Activated CD4-positive, alpha-beta T cell treated with anti-CD3 and anti-CD28 coated beads, Interleukin-2, amount 50 U/mL, for 48 hours (primary cell): Measurements from ENCODE around the gene MED12L.
"Not testable (repeated sequence)": the region's sequence is repeated elsewhere in the genome, so short reads cannot be mapped to it uniquely, and the experiment has no call there.

Experiments used
- DNase-seq, 2 experiments: peaks; one replicate each; pipeline ENCODE4 v3.0.0-alpha.2; 2020

MED12L gene

DNA sequence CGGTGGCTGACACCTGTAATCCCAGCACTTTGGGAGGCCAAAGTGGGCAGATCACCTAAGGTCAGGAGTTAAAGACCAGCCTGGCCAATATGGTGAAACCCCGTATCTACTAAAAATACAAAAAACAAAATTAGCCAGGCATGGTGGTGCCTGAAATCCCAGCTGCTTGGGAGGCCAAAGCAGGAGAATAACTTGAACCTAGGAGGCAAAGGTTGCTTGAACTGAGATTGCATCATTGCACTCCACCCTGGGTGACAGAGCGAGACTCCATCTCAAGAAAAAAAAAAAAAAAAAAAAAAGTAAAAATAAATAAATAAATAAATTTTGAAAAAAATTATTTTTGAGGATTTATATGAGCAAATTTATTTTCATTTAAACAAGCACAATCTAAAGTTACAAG lies 306.7 kb downstream of the MED12L start:
- DNase-seq = not testable (repeated sequence)

DNA sequence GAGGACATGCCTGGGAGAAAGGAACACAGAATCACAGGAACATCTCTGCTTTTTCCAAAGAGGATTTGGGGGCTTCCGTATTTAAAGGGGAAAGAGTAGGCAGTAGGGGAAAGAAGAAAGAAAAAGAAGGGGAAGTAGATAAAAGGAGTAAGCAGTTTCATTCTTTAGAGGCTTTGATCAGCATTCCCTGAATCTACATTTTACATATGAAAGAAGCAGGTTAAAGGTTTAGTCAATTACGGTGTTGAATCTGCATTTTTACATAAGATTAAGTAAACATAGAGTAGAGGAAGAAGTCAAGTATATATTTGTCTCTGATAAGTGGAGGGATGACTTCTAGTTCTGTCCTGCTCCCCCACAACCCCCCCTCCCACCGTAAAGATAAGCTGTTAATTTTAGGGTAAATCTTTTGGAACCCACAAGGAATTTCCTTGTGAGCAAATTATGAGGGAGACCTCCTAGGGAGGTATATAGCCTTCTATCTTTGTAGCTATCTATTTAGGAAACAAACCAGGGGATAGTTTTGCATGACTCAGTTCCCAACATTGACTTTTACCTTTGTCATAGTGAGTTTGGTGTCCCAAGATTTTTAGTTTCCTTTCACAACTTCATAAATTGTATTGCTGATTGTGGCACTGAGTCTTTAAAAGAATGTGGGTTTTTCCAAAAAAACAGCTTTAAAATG lies 307.8 kb downstream of the MED12L start:
- no peak for DNase-seq

DNA sequence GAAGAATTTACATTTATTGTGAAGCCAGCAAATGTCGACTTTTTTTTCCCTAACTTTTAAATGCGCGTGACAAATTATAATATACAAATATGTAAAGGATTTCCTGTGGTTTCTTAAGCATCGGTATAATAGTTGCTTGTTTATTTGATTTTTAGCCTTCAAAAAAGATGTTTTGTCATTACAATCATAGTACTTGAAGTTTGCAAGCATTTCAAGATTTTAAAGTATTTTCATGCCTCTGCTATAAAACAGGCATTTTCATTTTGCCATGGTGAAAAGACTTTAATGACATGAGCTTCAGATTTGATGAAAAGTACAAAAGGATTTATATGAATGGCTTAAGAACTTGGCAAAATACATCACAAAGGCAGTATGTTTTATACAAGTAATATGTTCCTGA lies 308.5 kb downstream of the MED12L start:
- DNase-seq = no peak

DNA sequence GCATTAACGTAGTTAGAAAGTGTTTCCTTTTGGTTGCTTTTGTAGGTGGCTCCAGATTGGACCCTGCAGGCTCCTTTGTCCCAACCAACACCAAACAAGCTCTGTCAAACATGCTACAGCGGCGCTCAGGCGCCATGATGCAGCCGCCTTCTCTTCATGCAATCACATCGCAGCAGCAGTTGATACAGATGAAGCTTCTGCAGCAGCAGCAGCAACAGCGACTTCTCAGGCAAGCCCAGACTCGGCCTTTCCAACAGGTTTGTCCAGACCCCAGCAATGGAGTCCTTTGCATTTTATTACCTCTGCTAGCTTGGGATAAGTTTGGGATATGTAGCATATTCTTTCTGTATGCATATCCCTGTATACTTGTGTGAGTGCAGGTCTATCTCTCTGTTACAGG lies 309.1 kb downstream of the MED12L start:
- DNase-seq = no peak

DNA sequence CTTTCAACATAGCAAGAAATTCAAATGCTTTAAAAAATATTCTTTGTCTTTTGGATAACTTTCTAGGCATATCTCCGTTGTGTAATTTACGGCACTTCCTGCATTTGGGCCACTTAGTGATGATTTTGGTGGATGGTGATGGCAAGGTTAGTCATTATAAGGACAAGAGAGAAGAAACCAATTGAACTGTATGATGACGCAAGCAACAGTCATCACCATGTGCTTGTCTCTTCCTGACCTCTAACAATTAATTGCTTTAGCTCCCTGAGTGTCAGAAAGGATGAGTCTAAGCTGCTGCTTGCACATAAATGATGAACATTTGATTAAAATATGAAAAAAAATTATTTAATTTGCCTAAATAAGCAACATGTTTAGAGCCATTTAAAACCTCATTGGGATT lies 310.3 kb downstream of the MED12L start:
- DNase-seq = no peak

DNA sequence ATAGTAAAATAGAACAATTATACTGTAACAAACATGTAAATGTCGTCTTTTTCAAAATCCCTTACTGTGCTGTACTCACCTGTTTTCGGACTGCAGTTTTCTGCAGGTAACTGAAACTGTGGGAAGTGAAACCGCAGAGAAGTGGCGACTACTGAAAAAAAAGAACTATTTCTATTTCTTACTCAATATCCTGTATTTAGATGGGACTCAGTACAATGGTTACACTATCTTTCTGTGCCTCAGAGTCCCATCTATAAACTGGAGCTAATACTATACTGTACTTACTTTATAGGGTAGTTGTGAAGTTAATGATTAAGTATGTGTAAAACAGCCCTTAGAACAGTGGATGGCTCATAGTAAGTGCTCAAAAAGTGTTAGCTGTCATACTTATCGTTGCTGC lies 313.4 kb downstream of the MED12L start:
- no peak for DNase-seq

DNA sequence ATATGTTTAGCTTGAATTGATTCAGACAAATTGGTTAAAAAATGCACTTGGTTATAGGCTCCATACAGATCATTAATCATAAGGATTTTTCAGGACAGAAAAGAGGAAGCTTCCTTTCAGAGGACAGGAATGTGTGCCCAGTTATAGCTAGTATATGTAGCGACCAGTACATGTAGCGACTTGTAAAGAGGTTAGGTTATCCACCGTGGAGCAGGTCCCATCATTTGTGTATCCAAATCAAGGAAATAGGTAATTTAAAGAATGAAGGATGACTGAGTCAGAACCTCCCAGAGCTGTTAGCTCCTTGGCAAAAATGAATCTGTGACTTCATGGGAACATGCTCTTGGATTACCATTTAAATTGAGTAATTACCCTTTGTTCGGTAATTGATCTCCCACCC lies 314.9 kb downstream of the MED12L start:
- no peak for DNase-seq

DNA sequence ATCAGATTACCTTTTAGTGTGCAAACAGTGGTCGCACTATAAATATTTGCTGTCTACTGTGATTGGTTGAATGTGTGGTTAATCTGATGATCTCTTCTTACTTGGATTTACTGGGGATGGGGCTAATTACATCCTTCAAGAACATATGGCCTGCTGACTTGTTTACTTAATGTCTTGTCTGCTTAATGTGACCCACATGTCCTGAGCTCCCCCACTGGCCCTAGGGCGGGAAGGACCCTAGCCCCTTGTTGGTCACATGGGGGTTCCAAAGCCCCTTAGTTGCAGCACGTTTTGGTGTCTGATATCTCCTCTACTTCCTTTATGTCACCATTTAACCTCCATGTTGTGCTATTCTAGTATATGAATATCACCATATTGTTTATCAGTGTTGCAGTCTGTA lies 316.9 kb downstream of the MED12L start:
- DNase-seq = no peak

DNA sequence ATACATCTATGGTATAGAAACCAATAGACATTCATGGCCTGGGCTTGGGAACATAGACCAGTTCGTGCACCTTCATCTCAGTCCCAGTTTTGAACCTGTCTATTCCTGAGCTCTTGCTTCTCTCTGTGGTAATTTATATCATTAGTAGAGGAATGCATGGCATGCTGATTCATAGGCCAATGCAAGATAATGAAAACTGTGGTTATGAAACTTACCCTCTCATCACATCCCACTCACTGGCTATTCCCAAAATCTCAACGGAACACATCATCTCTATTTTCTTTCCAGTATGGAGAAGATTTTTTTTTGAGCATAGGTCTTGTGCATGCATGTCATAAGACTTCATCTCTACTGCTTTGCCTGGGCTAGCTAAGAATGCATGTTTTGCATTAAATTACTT lies 317.8 kb downstream of the MED12L start:
- DNase-seq = no peak

DNA sequence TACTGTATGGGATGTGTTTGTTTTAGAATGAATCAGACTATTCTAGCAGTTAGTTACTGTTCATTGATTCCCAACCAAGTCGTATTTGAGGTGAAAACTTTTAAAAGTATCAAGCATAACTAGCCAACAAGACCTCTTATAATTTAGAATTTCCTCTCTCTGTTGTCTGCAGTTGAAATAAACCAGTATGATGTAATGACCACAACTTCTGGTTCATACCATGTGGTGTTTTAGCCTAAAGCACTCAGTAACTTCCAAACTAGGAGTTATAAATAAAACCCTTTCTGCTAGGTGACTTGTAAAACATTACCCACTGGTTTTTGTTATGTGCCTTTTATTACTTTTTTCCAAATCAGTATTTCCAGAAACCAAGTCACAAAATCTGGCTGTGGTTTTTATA lies 318.9 kb downstream of the MED12L start:
- no peak for DNase-seq

DNA sequence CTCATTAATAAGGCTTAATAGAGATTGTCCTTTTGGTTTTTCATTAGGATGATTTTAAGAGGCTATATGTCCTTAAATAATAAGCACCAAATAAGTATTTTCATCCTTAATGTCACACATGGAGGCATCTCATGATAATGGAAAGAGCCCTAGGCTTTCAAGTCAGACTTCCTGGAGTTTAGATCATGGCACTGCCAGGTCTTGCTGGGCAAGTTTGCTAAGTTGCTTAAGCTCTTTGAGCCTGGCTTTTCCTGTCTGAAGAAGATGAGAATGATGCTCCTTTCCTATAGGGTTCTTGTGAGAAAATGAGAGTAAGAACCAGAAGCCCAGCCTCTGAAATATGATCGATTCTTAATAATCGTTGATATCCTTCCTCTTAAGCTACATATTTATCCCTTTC lies 322.5 kb downstream of the MED12L start:
- no peak for DNase-seq

DNA sequence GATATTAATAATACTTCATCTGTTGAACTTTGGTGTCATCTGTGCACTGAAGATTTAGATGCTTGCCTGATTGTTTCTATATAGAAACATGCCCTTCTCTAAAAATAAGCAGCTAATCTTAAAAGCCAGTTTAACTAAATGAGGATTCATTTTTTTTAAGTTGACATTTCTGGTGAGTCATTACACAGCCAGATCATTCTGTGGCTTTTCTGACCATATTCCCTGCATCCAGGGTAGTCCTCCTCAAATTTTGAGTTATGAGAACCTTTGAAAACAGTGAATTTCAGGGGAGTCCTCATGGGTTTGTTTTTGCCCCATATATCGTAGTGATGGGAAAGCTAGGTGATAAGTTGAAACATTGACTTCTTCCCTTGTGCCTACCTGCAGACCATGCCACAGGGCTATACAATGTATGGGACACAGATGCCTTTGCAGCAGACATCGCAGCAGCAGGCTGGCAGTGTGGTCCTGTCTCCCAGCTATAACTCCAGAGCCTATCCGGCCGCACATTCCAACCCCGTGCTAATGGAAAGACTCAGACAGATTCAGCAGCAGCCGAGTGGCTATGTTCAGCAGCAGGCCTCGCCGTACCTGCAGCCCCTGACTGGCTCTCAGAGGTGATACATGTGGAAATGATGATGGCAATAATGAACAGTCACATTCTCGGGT lies 325.6 kb downstream of the MED12L start:
- no peak for DNase-seq

DNA sequence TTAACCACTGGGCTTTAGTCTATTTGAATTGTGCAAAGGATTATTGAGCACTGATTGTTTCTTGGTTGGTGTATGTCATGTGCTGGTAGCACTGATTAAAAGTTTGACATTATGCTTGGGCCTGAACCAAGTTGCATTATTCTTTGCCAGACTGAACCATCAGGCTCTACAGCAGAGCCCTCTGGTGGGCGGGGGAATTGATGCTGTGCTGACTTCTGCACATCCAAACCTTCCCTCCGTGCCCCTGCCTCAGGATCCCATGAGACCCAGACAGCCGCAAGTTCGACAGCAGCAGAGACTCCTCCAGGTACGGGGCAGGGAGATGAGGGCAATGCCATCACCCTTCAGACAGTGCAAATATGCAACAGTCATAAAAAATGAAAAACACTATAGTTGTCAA lies 327.5 kb downstream of the MED12L start:
- no peak for DNase-seq

DNA sequence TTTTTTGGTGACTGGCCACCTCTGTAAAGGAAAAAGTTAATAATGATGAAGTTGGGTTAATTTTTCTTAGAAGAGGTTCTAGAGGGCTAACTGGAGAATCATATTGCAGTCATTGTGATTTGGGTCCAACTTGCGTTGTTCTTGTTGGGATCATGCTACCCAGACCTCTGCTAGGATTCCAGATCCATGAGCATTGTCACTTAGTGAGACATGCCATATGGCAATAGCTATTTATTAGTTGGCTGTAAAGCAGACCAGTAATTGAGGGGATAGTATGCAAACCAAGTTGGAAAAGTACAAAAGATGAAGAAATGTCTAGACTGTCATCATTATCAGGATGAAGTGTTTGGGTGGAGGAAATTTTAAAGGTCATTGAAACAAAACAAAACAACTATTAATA lies 329.8 kb downstream of the MED12L start:
- DNase-seq = no peak

DNA sequence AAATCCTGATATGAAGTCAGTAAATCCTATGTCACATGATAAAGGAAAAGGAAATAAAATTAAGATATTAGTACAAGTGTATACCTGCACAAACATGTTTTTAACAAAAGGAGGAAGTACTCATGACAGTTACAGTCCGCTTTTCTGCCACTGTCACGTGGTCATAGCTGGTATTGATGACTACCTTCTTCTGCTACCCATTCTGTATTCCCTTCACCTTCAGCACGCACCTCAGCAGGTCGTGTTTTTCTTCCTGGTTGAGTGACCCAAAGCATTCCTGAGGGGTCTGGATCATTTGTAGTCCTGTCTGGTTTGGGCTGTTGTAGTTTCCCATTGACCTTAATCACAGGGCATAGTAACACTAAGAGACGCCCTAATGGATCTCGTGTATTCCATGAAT lies 334.3 kb downstream of the MED12L start:
- DNase-seq = no peak

DNA sequence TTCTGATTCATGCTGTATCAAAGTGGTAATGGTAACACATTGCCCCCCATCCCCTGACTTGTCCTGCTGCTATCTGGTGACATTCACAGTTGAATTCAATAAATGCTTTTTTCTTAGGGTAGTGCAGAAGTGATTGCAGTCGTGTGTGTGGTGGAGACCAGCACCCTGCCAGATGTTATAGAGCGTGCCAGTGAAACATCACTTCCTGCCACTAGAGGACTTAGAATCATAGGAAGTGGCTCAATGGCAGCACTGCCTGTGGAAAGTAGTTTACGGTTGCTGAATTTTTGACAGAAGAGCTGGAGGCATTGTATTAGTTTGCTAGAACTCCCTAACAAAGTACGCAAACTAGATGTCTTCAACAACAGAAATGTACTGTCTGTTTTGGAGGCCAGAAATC lies 336.5 kb downstream of the MED12L start:
- DNase-seq = no peak

DNA sequence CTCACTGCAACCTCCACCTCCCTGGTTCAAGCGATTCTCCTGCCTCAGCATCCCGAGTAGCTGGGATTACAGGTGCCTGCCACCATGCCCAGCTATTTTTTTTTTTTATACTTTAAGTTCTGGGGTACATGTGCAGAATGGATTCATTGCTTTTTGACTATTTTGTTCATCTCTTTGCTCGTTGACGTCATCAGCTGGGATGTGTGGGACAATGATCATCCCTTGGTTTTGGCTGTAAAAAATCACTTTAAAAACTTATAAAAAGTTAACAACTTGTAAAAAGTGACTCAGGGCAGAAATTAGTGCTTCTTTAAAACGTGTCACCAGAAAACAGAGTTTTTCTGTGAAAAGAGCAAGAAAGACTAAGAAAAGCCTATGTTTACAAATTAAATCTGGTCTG lies 337.6 kb downstream of the MED12L start:
- DNase-seq = no peak

DNA sequence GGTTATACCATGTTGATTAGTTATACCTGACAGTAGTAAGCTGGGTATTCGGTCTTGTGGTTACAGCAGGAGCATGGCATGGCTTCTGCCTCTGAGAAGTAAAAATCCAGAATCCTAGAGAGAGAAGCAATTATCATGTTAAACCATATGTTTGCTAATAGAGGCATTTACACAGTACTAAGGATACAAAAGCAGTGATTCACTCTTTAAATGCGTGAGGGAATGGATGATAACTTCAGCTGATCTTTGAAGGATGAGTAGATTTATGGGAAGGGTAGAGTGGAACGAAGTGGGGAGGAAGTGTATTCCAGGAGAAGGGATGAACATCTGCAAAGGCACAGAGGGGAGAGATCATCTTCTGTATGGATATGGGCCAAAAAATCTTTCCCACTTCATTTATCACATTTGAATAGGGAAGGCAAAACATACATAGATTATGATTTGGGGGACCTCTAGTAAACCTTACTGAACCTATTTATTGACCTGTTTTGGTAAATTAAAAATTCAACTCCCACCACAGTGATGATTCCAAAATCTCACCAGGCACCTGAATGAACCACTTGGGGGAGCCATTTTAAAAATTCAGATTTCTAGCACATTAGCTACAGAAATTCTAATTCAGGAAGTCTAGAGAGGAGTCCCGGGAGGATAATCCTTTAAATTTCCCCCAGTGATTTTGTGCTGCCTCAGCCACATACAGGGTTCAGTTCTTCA lies 340.3 kb downstream of the MED12L start:
- DNase-seq = no peak

DNA sequence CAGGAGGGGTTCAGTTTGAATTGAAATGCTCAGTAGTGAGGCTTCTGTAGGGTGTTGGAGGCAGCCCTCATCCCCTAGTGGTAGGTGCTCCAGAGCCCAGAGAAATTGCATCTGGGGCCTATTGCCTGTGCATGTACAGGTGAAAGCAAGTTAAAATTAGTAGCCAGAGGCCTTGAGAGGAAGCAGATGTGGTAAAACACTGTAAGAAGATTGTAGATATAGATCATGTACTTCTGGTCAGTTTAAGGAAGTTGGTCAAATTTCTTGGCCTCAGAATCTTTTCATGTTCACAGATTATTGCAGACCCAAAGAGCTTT lies 340.8 kb downstream of the MED12L start:
- no peak for DNase-seq

DNA sequence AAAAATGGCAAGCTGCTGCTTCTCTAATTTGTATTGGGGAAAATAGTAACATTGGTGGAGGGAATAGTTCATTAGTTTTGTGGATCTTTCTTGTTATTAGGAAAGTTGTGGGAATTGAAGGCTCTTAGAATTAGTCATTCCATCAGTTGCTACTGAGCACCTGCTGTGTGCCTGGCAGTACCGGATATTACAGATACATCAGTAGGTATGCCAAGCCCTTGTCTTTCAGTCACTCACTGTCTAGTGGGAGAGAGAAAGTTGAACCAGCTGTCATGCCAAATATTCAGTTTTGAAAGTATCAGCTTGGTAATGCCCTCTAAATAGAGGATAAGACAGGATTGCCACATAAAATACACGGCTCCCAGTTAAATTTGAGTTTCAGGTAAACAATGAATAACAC lies 342.9 kb downstream of the MED12L start:
- DNase-seq = no peak

DNA sequence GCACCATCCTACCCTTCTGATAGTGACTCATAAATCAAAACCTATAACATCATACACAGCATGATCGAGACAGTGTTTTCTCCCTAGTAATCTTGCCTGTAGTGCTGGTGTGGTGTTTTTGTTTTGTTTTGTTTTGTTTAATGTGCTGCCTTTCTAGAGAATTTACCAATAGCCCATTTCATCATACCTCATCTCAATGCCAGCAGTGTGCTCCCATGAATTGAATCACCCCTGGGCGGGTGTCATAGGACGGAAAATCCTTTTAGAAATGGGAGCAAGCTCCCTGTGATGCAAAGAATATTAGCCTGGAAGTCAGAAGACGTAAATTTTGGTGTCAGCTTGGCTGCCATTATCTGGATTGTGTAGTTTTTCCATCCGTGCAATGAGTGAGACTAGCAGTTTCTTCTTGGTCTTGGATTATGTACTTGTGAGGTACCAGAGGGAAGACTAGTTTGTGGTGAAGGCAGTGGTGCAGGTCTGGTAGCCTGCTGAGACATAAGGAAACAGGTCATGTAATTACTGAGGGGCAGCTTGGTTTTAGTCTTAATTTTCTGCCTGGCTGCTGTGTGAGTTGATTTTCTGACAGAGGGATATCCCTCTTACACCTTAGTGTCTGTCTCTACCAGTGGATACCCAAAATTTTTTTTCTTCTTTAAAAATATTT lies 345.5 kb downstream of the MED12L start:
- no peak for DNase-seq

DNA sequence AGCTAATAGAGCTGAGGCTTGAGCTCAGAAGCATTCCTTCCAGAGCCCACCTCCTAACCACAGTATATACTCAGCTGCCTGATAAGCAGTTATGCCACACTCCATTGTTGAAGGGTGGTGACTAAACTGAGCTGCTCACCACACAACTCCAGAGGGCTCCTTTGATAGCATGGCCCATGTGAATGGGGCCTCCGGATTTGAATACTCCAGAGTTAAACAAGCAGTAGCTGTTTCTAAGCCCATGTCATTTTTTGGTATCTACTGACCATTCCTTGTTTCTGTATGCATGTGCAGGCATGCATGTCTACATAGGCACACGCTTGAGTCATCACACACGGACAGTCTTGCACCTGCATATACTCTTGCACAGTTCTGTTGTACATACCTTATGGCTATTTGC lies 346.5 kb downstream of the MED12L start:
- no peak for DNase-seq

DNA sequence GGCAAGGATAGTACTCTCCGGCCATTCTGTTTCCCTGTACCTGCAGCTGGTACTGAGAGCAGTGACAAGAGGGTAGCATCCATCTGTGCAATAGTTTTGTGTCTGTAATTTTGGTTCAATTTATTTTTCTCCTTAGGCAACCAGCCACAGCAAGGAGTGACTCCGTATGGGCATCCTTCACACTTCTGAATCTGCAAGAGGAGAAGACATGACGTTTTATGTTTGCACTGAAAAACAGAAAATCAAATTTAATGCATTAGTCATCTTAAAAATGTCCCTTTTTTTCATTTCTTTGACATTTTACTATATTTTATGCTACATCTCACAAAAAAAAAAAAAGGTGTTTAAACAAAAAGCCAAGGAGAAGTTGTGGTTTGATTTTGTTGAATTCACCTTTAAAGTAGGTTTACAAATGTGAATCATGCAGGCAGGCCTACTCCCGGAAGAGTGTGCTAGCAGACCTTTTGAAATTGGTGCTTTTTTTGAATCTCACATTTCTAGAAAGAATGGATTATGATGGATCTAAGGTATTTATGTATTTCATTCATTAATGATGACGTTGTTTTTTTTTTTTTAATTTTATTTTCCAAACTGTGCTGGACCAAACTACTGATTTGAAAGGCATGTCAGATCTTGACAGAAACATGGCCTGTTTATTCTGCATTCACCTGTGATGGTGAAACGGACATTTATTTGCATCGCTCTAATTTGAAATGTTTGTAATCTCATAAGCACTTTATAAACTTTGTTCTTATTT lies 347.3 kb downstream of the MED12L start:
- DNase-seq = no peak
